ENCODE data around the gene SMIM3.

DNA sequence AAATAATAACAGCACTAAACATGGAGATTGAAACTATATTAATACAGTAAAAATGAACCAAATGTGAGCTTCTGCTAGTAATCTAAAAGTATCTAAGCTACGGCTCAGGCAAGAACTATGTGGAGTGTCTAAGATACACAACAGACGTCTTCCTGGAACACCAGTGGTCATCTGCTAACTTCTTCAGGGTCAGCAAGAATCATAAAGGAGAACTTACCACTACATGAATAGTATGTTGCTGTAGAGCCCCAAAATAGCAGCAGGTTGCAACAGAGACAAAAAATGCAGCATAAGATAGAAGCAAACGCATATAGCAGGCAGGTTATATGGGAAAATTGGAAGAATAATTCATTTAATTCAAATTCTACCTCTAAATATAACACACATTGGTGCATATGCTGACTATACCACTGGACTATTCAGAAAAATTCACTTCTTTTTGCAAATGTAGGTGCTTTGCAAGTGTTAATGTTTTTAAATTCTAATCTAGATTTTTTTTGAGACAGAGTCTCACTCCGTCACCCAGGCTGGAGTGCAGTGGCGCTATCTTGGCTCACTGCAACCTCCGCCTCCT is 46.8 kb upstream of the SMIM3 start:
- TF ChIP-seq CTCF (conservative IDR thresholded peaks at IDR 0.05; ENCODE audit: low read length) (no peak), EZH2phosphoT487 (IDR thresholded peaks at IDR 0.05; ENCODE audit: borderline replicate concordance, low read depth, low read length) (no peak)

All from OCI-LY7 (cell line).